Epithelial cell of proximal tubule (primary cell): ENCODE results near the gene MYLK2. TPM values are rescaled to one million over a fixed set of nuclear protein-coding genes. Genes with fewer than 3 reads are reported as not detected.

Experiments
- DNase-seq: peaks from one replicate; pipeline ENCODE4 v3.0.0-alpha.2; 2011; ENCODE audit warnings: low read depth
- H3K4me3 ChIP-seq: 2 replicates; pipeline ENCODE4 v1.5.1; 2011; ENCODE audit warnings: low read depth, mild to moderate bottlenecking, low read length
- CTCF ChIP-seq: conservative IDR thresholded peaks from 2 replicates; pipeline ENCODE4 v1.5.1; 2012; ENCODE audit warnings: low read depth, mild to moderate bottlenecking, low read length
- total RNA-seq: library from RNA; depleted of rRNA; stranded (reverse); fragments of >200 nt; gene quantifications from 2 replicates; pipeline ENCODE4 v1.2.3, GENCODE V29; 2015

MYLK2 gene
- total RNA-seq, 1 donor from 2014 or later: not detected

- no peak for DNase-seq
- no peak overlapping the region for H3K4me3 ChIP-seq
- no peak for TF ChIP-seq CTCF
Observed at GRCh38 chr20:31864521-31865400, 45.6 kb downstream of the MYLK2 start.

- no peak overlapping the region for H3K4me3 ChIP-seq
- DNase-seq: no peak
- TF ChIP-seq CTCF: no peak
Observed at GRCh38 chr20:31866221-31866620, 47.1 kb downstream of the MYLK2 start.

GRCh38 chr20:31868853-31869672, 49.9 kb downstream of the MYLK2 start:
- no peak overlapping the region for H3K4me3 ChIP-seq
- DNase-seq: no peak
- no peak for TF ChIP-seq CTCF

- H3K4me3 ChIP-seq: peak overlapping the region; percentile 45
- no peak for DNase-seq
- no peak for TF ChIP-seq CTCF
Observed at GRCh38 chr20:31869673-31869941, 50.5 kb downstream of the MYLK2 start.

- H3K4me3 ChIP-seq: peak within 1 kb of the TSS; percentile 45
- DNase-seq: no peak
- no peak for TF ChIP-seq CTCF
Observed at GRCh38 chr20:31869942-31870725, 51.0 kb downstream of the MYLK2 start, which contains the start of the genes DUSP15 and TTLL9. Gene DUSP15 (minus strand): TSS chr20:31870527. CDS start chr20:31870337, 190 bp downstream. Gene TTLL9 (plus strand): TSS chr20:31870634. CDS start chr20:31871127, 493 bp downstream.

GRCh38 chr20:31870726-31871617, 51.8 kb downstream of the MYLK2 start:
- no peak for TF ChIP-seq CTCF
- DNase-seq: no peak
- peak overlapping the region; percentile 45 for H3K4me3 ChIP-seq
